Epithelial cell of proximal tubule (primary cell): ENCODE results near the gene RPL18A. TPM values are rescaled to one million over a fixed set of nuclear protein-coding genes. Genes with fewer than 3 reads are reported as not detected.
A peak's percentile ranks its signal among the peaks of the same experiment; 100 is the strongest.

Source experiments
- DNase-seq: peaks from one replicate; pipeline ENCODE4 v3.0.0-alpha.2; 2011; ENCODE audit warnings: low read depth
- H3K4me3 ChIP-seq: 2 replicates; pipeline ENCODE4 v1.5.1; 2011; ENCODE audit warnings: low read depth, mild to moderate bottlenecking, low read length
- CTCF ChIP-seq: conservative IDR thresholded peaks from 2 replicates; pipeline ENCODE4 v1.5.1; 2012; ENCODE audit warnings: low read depth, mild to moderate bottlenecking, low read length
- total RNA-seq: library from RNA; depleted of rRNA; stranded (reverse); fragments of >200 nt; gene quantifications from 2 replicates; pipeline ENCODE4 v1.2.3, GENCODE V29; 2015

The RPL18A gene
- total RNA-seq, 1 donor from 2014 or later = 2,411 TPM

DNA sequence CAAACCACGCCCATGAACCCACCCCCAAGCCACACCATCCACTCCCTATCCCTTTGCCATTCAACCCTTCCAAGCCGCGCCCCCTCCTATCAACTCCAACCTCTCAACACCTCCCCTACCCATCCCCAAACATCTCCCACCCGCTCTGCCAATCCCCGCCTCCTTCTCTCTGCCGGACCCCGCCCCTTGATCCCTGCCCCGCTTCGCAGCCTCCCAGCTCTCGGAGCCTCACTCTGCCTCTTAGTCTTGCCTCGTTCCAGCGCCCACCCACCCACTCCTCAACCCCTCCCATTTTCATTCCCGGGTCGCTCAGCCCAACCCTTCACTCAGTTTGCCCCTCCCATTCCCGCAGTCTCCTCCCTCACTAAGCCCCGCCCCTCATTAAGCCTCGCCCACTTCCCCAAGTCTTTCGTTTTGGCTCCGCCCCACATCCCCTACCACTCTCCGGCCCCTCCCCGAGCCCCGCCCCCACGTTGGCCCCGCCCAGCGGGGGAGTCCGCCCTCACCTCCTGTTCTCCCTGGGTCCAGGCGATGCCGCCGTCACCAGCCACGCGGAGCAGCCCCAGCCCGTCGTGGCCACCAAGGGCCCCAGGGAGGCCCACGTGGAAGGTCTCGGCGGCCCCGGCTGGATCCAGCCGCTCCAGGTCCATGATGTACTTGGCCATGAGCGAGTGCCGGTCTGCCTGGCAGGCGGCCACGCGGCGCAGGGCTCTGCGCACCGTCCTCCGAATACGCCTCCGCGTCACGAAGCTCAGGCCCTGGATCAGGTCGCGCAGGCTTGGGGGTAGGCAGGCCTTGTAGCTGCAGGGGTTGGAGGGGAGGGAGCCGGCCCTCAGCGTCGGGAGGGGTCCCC, 17.7 kb upstream of the RPL18A start:
- peak; percentile 42 for DNase-seq
- peak overlapping the region; percentile 55 for H3K4me3 ChIP-seq
- no peak for TF ChIP-seq CTCF

- TF ChIP-seq CTCF = no peak
- DNase-seq = no peak
- peak overlapping the region; percentile 53 for H3K4me3 ChIP-seq
Measured at GRCh38 chr19:17842663-17843291, 16.9 kb upstream of the RPL18A start.

GRCh38 chr19:17843292-17843827, 16.4 kb upstream of the RPL18A start:
- no peak for TF ChIP-seq CTCF
- DNase-seq = no peak
- H3K4me3 ChIP-seq = no peak overlapping the region

DNA sequence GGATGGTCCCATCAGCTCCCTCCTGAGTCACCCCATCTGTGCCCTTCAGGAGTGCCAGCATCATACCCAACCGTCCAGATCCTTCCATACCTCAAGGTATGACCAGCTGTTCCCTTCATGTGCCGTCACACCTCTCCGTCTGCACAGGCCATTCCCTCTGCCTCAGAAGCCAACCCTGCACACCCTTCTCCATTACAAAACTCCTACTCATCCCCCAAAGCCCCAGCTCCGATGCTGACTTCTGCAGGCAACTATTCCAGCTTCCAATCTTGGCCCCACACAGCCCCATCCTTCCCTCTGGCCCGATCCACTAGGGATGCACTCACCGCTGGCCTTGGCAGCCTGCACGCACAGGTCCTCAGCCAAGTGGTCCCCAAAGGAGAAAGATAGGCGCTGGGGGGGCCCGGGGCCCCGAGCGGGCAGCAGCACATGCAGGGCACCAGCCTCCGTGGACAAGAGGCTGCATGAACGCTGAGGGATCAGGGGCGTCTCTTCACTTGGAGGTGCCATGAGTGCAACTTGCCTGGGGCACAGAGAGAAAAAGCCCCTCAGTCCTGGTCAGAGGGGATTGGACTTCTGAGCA, 15.7 kb upstream of the RPL18A start:
- no peak for DNase-seq
- TF ChIP-seq CTCF = no peak
- no peak overlapping the region for H3K4me3 ChIP-seq

DNA sequence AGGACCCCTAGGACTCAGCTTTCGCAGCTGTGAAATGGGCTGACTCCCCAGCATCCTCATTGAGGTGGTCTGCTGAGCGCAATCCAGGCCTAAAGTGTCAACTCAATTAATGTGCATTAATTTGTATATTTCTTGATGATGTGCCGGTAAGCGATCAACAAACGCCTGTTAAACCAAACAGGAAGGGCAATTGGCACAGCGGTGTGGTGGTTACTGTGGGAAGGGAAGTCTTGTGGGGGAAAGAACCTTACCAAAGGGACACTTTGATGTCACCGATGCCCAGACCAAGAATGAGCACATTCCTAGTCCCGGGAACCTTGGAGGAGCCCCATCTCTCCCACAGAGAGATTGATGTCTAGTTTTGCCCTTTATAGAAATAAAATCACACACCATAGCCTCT, 13.6 kb upstream of the RPL18A start:
- no peak overlapping the region for H3K4me3 ChIP-seq
- TF ChIP-seq CTCF = no peak
- DNase-seq = no peak

DNA sequence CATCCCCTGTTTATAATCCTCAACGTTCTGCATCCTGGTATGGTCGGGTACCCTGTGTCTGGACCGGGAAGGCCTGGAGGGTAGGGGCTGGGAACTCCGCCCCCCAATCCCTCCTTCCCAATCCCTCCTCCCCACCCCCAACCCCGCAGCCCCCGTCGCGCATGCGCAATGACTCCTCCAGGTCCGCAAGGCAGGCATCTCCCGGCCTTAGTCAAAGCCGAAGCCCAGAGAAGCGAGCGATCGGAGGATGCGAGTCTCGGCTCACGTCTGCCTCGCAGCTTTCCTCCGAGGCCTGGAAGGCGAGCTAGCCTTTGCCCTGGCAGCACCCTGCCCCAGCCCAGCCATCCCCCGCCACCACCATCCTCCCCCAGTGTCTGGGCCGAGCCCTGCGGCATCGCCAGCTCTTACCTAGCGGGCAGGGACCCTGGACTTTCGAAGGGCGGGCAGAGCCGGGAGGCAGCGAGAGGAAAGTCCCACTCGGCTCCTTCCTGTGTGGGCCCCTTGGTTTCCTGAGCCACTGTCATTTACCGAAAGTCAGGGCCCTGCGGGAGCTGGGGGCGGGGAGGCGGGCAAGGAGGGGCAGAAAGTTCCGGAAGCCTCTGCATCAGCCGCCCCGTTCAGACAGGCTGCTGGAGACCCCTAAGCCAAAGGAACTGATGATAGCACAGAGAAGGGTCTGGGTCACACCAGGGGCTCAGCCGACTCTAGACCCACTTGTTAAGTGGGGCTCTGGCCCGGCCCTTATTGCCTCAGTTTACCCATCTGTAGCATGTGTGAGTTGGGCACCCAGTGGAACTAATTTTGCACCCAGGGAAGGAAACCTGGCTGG, 12.0 kb upstream of the RPL18A start, which contains the start of gene JAK3:
JAK3 (minus strand) TSS at position 445 of the 829 bp plus-strand sequence. CDS start 3,565 bp downstream, outside the sequence.
- DNase-seq = no peak
- no peak for TF ChIP-seq CTCF
- H3K4me3 ChIP-seq = peak within 1 kb of the TSS; percentile 39
